Panc1 (cell line): ENCODE results near the gene FBXL4.

Source experiments
- CTCF ChIP-seq: fragments of 450-650 bp; IDR thresholded peaks from 2 replicates; pipeline ENCODE4 v1.5.1; 2017; ENCODE audit warnings: mild to moderate bottlenecking
- POLR2AphosphoS5 ChIP-seq: IDR thresholded peaks from 2 replicates; pipeline ENCODE4 v1.6.1; 2012; ENCODE audit warnings: mild to moderate bottlenecking, low read depth, low read length, moderate library complexity
- REST ChIP-seq, 2 experiments: IDR thresholded peaks; 2 replicates each; pipeline ENCODE4 v1.6.1; 2011 to 2012; ENCODE audit warnings: low read depth in 2 of 2, control low read depth in 1 of 2, low read length in 1 of 2, mild to moderate bottlenecking in 1 of 2, moderate library complexity in 1 of 2; ENCODE audit not compliant: insufficient read depth in 1 of 2
- SIN3A ChIP-seq: IDR thresholded peaks from 2 replicates; pipeline ENCODE4 v1.6.1; 2012; ENCODE audit warnings: low read depth, mild to moderate bottlenecking, low read length, moderate library complexity, borderline replicate concordance; ENCODE audit not compliant: insufficient read depth

- TF ChIP-seq CTCF (no peak), REST (IDR thresholded peaks at IDR 0.05; ENCODE audit: insufficient read depth in 1 of 2, low read depth in 2 of 2, low read length in 1 of 2) (no peak), POLR2AphosphoS5 (no peak), SIN3A (no peak)
These were observed 99.1 kb downstream of the FBXL4 start for GRCh38 chr6:98848539-98849242.
